HepG2 (cell line): ENCODE data around the gene TMEM129. TPM values are rescaled to one million over a fixed set of nuclear protein-coding genes. Genes with fewer than 3 reads are reported as not detected.

Source experiments
- DR1 ChIP-seq: sonication (generic); formaldehyde crosslinking; IDR thresholded peaks from 2 replicates; pipeline ENCODE4 v1.8.0; 2021; ENCODE audit warnings: mild to moderate bottlenecking, missing genetic modification reagents, inconsistent platforms
- EZH2 ChIP-seq: conservative IDR thresholded peaks from 2 replicates; pipeline ENCODE4 v1.6.1; 2012; ENCODE audit warnings: mild to moderate bottlenecking, low read depth, low read length, moderate library complexity
- FOSL1 ChIP-seq: sonication (generic); formaldehyde crosslinking; IDR thresholded peaks from 2 replicates; pipeline ENCODE4 v1.9.0; 2021; ENCODE audit warnings: missing genetic modification reagents, borderline replicate concordance
- FOSL2 ChIP-seq: sonication (generic); formaldehyde crosslinking; IDR thresholded peaks from 2 replicates; pipeline ENCODE4 v1.4.0; 2020; ENCODE audit warnings: missing genetic modification reagents
- FOXK2 ChIP-seq: fragments of 450-650 bp; IDR thresholded peaks from 2 replicates; pipeline ENCODE4 v1.6.1; 2016
- GABPA ChIP-seq, 2 experiments: IDR thresholded peaks; 2 replicates each; pipeline ENCODE4 v1.6.1; 2011 to 2016; ENCODE audit warnings: low read depth in 2 of 2, low read length in 1 of 2, missing biosample characterization in 1 of 2, missing genetic modification characterization in 1 of 2
- GPN1 ChIP-seq: sonication (generic); formaldehyde crosslinking; IDR thresholded peaks from 2 replicates; pipeline ENCODE4 v1.5.1; 2020; ENCODE audit warnings: missing genetic modification reagents, borderline replicate concordance
- HDAC6 ChIP-seq: fragments of 200-600 bp; sonication (generic); IDR thresholded peaks from 2 replicates; pipeline ENCODE4 v1.7.0; 2017; ENCODE audit warnings: mild to moderate bottlenecking, antibody characterized with exemption, low read length, low read depth
- KDM4B ChIP-seq: sonication (generic); formaldehyde crosslinking; IDR thresholded peaks from 2 replicates; pipeline ENCODE4 v1.4.0; 2020; ENCODE audit warnings: missing genetic modification reagents
- MATR3 ChIP-seq: sonication (generic); formaldehyde crosslinking; IDR thresholded peaks from 2 replicates; pipeline ENCODE4 v1.4.0; 2020; ENCODE audit warnings: missing genetic modification reagents
- NCOA2 ChIP-seq: sonication (generic); formaldehyde crosslinking; IDR thresholded peaks from 2 replicates; pipeline ENCODE4 v1.8.0; 2022; ENCODE audit warnings: inconsistent platforms
- ONECUT2 ChIP-seq: sonication (generic); formaldehyde crosslinking; IDR thresholded peaks from 2 replicates; pipeline ENCODE4 v1.4.0; 2020; ENCODE audit warnings: missing genetic modification reagents
- POLR2G ChIP-seq: fragments of 200-400 bp; formaldehyde crosslinking; IDR thresholded peaks from 2 replicates; pipeline ENCODE4 v1.6.1; 2018; ENCODE audit warnings: mild to moderate bottlenecking, low read depth, low read length, moderate library complexity
- RBFOX2 ChIP-seq: fragments of 200-400 bp; formaldehyde crosslinking; IDR thresholded peaks from 2 replicates; pipeline ENCODE4 v1.6.1; 2017; ENCODE audit warnings: low read depth, mild to moderate bottlenecking, low read length
- SRY ChIP-seq: sonication (generic); formaldehyde crosslinking; IDR thresholded peaks from 2 replicates; pipeline ENCODE4 v1.8.0; 2022; ENCODE audit warnings: mild to moderate bottlenecking, missing genetic modification reagents
- SSRP1 ChIP-seq: IDR thresholded peaks from 2 replicates; pipeline ENCODE4 v1.6.1; 2016; ENCODE audit warnings: control low read depth
- XRCC5 ChIP-seq: fragments of 200-400 bp; formaldehyde crosslinking; optimal IDR thresholded peaks from 2 replicates; pipeline ENCODE3; 2017; ENCODE audit warnings: mild to moderate bottlenecking, low read length
- ZC3H13 ChIP-seq: sonication (generic); formaldehyde crosslinking; IDR thresholded peaks from 2 replicates; pipeline ENCODE4 v1.8.1; 2023; ENCODE audit warnings: mild to moderate bottlenecking, missing genetic modification reagents, moderate library complexity
- ZFP1 ChIP-seq: IDR thresholded peaks from 2 replicates; pipeline ENCODE4 v1.6.1; 2016
- ZFP82 ChIP-seq: sonication (generic); formaldehyde crosslinking; IDR thresholded peaks from 2 replicates; pipeline ENCODE4 v1.5.1; 2020; ENCODE audit warnings: mild to moderate bottlenecking, missing genetic modification reagents, borderline replicate concordance
- ZMYM2 ChIP-seq: sonication (generic); formaldehyde crosslinking; IDR thresholded peaks from 2 replicates; pipeline ENCODE4 v1.8.0; 2022; ENCODE audit warnings: mild to moderate bottlenecking, missing genetic modification reagents
- ZNF331 ChIP-seq: sonication (generic); formaldehyde crosslinking; IDR thresholded peaks from 2 replicates; pipeline ENCODE4 v1.4.0; 2020; ENCODE audit warnings: missing genetic modification reagents
- ZNF501 ChIP-seq: sonication (generic); formaldehyde crosslinking; IDR thresholded peaks from 2 replicates; pipeline ENCODE4 v1.5.1; 2020; ENCODE audit warnings: mild to moderate bottlenecking, moderate library complexity, missing genetic modification reagents
- ZNF652 ChIP-seq: IDR thresholded peaks from 2 replicates; pipeline ENCODE4 v1.6.1; 2016; ENCODE audit warnings: low read depth, borderline replicate concordance
- polyA plus RNA-seq, 8 experiments: library from polyadenylated mRNA; depleted of rRNA in 3 of 8; stranded (reverse) in 7 of 8; unstranded in 1 of 8; fragments of >200 nt; fragmentation: Illumina TruSeq in 4 of 8; extraction: Trizol in 4 of 8; gene quantifications; 2 replicates each; pipeline versions ENCODE4 v1.2.1 to v1.2.3, GENCODE V29; 2011 to 2016; ENCODE audit warnings: low read depth in 4 of 8, missing spikeins in 1 of 8, mixed read lengths in 1 of 8; ENCODE audit not compliant: insufficient read depth in 1 of 8
- total RNA-seq, 5 experiments: library from RNA; depleted of rRNA; stranded (reverse); fragments of >200 nt; fragmentation: Illumina TruSeq; extraction: Trizol; gene quantifications; 2 replicates each; pipeline ENCODE4 v1.2.3, GENCODE V29; 2016; ENCODE audit warnings: low read depth in 1 of 5
- TF ChIP-seq, protein P1 (sequence below): sonication (generic); formaldehyde crosslinking; IDR thresholded peaks from 2 replicates; pipeline ENCODE4 v1.5.0; 2020; ENCODE audit warnings: missing genetic modification reagents
- TF ChIP-seq, protein P2 (sequence below): sonication (generic); formaldehyde crosslinking; IDR thresholded peaks from 2 replicates; pipeline ENCODE4 v1.4.0; 2020; ENCODE audit warnings: mild to moderate bottlenecking, missing genetic modification reagents
- TF ChIP-seq, protein P3 (sequence below): sonication (generic); formaldehyde crosslinking; IDR thresholded peaks from 2 replicates; pipeline ENCODE4 v1.4.0; 2020; ENCODE audit warnings: mild to moderate bottlenecking, missing genetic modification reagents, borderline replicate concordance
- TF ChIP-seq, protein P4 (sequence below): sonication (generic); formaldehyde crosslinking; IDR thresholded peaks from 2 replicates; pipeline ENCODE4 v1.8.1; 2023; ENCODE audit warnings: mild to moderate bottlenecking, moderate library complexity, missing genetic modification reagents

The TMEM129 gene
- total and polyA plus RNA-seq, 2 of the 13 experiments (the other 11 are each of a cell fraction or from before 2014, with no cell fraction given): 19.0 to 25.8 TPM

DNA sequence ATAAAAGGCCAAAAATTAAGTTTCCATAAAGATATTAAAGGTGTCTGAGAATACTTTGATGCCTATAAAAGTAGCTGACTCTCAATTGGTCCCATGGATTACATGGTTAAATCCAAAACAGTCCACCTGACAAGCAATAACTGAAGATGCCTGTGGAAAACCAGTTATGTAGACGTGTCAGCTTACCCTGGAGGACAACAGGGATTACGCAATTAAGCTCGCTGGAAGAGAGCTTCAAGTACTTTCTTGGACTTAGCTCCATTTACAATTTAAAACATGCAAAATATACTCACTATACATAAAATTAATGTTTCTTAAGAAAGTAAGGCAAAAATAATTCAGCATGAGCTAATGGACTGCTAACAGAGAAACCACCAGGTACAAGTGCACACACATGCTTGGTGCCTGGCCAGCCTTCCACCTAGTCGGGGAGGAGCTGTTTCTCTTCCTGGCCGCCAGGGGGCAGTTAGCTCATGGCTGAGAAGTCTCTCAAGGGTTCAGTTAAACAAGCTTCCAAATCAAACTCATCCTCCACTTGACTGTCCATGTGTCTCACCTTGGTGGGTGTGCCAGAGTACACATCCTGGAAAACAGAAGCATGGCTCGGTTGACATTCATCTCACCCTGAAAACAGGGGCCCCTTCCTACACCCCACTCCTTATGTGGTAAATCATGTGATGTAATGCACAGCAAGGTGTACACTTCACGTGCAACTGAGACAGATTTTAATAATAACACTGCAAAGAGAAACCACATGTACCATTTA is 27.8 kb downstream of the TMEM129 start (continued):
- TF ChIP-seq KDM4B (CRISPR knock-in tag) (no peak), GABPA (IDR thresholded peaks at IDR 0.05; ENCODE audit: low read depth, low read length) (no peak), GABPA (CRISPR knock-in tag; IDR thresholded peaks at IDR 0.05; ENCODE audit: low read depth) (no peak), RBFOX2 (no peak), ZMYM2 (no peak), ZFP82 (no peak), SSRP1 (CRISPR knock-in tag) (0 out of 2 replicates have a peak, but pooled peaks have one; percentile 34), FOXK2 (no peak), ZNF331 (CRISPR knock-in tag) (peak; percentile 57; the same call in 1 of the 2 replicates), SRY (CRISPR knock-in tag) (no peak), XRCC5 (peak; percentile 69), FOSL1 (no peak), NCOA2 (CRISPR knock-in tag) (no peak), MATR3 (CRISPR knock-in tag) (no peak), DR1 (no peak), ONECUT2 (no peak), ZC3H13 (CRISPR knock-in tag) (no peak), EZH2 (no peak), HDAC6 (no peak), ZNF652 (CRISPR knock-in tag) (no peak), GPN1 (no peak), ZFP1 (CRISPR knock-in tag) (no peak), ZNF501 (CRISPR knock-in tag) (no peak), FOSL2 (CRISPR knock-in tag) (no peak), POLR2G (no peak)
- TF ChIP-seq, protein P1, sequence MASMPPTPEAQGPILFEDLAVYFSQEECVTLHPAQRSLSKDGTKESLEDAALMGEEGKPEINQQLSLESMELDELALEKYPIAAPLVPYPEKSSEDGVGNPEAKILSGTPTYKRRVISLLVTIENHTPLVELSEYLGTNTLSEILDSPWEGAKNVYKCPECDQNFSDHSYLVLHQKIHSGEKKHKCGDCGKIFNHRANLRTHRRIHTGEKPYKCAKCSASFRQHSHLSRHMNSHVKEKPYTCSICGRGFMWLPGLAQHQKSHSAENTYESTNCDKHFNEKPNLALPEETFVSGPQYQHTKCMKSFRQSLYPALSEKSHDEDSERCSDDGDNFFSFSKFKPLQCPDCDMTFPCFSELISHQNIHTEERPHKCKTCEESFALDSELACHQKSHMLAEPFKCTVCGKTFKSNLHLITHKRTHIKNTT (CRISPR knock-in tag): no peak
- TF ChIP-seq, protein P2, sequence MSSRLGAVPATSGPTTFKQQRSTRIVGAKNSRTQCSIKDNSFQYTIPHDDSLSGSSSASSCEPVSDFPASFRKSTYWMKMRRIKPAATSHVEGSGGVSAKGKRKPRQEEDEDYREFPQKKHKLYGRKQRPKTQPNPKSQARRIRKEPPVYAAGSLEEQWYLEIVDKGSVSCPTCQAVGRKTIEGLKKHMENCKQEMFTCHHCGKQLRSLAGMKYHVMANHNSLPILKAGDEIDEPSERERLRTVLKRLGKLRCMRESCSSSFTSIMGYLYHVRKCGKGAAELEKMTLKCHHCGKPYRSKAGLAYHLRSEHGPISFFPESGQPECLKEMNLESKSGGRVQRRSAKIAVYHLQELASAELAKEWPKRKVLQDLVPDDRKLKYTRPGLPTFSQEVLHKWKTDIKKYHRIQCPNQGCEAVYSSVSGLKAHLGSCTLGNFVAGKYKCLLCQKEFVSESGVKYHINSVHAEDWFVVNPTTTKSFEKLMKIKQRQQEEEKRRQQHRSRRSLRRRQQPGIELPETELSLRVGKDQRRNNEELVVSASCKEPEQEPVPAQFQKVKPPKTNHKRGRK: no peak
- TF ChIP-seq, protein P3, sequence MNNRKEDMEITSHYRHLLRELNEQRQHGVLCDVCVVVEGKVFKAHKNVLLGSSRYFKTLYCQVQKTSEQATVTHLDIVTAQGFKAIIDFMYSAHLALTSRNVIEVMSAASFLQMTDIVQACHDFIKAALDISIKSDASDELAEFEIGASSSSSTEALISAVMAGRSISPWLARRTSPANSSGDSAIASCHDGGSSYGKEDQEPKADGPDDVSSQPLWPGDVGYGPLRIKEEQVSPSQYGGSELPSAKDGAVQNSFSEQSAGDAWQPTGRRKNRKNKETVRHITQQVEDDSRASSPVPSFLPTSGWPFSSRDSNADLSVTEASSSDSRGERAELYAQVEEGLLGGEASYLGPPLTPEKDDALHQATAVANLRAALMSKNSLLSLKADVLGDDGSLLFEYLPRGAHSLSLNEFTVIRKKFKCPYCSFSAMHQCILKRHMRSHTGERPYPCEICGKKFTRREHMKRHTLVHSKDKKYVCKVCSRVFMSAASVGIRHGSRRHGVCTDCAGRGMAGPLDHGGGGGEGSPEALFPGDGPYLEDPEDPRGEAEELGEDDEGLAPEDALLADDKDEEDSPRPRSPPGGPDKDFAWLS (CRISPR knock-in tag): no peak
- TF ChIP-seq, protein P4, sequence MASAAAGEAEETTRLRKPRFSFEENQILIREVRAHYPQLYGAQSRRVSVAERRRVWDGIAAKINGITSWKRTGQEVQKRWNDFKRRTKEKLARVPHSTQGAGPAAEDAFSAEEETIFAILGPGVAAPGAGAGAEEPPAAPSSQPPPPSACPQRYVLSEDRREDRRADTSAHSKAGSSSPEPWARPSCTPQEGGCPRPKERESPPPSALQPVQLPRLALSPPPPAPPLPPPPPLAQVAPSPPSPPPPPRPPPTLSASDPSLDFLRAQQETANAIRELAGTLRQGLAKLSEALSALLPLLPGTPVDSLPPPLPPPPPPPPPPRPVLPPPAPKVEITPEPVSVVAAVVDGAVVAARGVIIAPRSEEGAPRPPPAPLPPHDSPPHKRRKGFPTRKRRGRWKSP (CRISPR knock-in tag): no peak
